Kidney (tissue), 22 donors: ENCODE results near the gene PTPN1. TPM values are rescaled to one million over a fixed set of nuclear protein-coding genes. Genes with fewer than 3 reads are reported as not detected.

Experiments used
- DNase-seq, 5 donors: peaks; one replicate each; pipeline ENCODE4 v3.0.0-alpha.2; 2013 to 2020
- FAIRE-seq: peaks from 2 replicates; lab custom pipeline; 2012; peaks lifted over from hg19 to GRCh38; lab: Jason Lieb, UNC
- H3K27ac ChIP-seq, 2 donors: one replicate each; pipeline ENCODE4 v1.7.0; 2013; ENCODE audit warnings: low read depth in 2 of 2, low read length in 2 of 2, inconsistent platforms in 1 of 2
- H3K27me3 ChIP-seq: one replicate; pipeline ENCODE4 v1.7.1; 2013; ENCODE audit warnings: low read length, inconsistent platforms; ENCODE audit not compliant: control insufficient read depth, insufficient read depth
- H3K36me3 ChIP-seq, 3 donors: one replicate each; pipeline versions ENCODE4 v1.7.0 to v1.7.1; 2013; ENCODE audit warnings: low read length in 3 of 3, control low read depth in 1 of 3, inconsistent platforms in 1 of 3; ENCODE audit not compliant: insufficient read depth in 3 of 3, control insufficient read depth in 2 of 3
- H3K4me1 ChIP-seq, 3 donors: one replicate each; pipeline versions ENCODE4 v1.7.0 to v1.7.1; 2013; ENCODE audit warnings: low read length in 3 of 3, inconsistent platforms in 1 of 3, low read depth in 1 of 3; ENCODE audit not compliant: control insufficient read depth in 2 of 3, insufficient read depth in 2 of 3
- H3K4me3 ChIP-seq, 3 donors: one replicate each; pipeline versions ENCODE4 v1.7.0 to v1.8.1; 2013; ENCODE audit warnings: low read length in 3 of 3, control low read depth in 1 of 3, inconsistent platforms in 1 of 3
- H3K9ac ChIP-seq, 3 donors: one replicate each; pipeline versions ENCODE4 v1.7.0 to v1.7.1; 2013; ENCODE audit warnings: low read length in 3 of 3, control low read depth in 1 of 3, inconsistent platforms in 1 of 3
- H3K9me3 ChIP-seq, 3 donors: one replicate each; pipeline versions ENCODE4 v1.7.0 to v1.7.1; 2013; ENCODE audit warnings: low read length in 3 of 3, control low read depth in 1 of 3, inconsistent platforms in 1 of 3; ENCODE audit not compliant: control insufficient read depth in 2 of 3, insufficient read depth in 1 of 3
- intact Hi-C: fragments of 100-400 bp; cut with DNase I; formaldehyde crosslinking; loops from one replicate; pipeline ENCODE4 v1.11.1; 2022
- long read RNA-seq, 10 donors: library from polyadenylated mRNA in 1 of 10; unstranded in 1 of 10; transcript quantifications; one replicate each; pipeline ENCODE4 v2.0.0 and lab custom pipeline, GENCODE V29; 2021 to 2026
- polyA plus RNA-seq: library from polyadenylated mRNA; stranded (reverse); fragments of 350-450 nt; fragmentation: Illumina TruSeq; extraction: RNeasy Lipid Tissue Mini Kit (QIAGEN cat#74804); gene quantifications from one replicate; pipeline ENCODE4 v1.2.3, GENCODE V29; 2014; ENCODE audit warnings: low read depth, low replicate concordance; ENCODE audit not compliant: insufficient read depth
- total RNA-seq: library from RNA; stranded (reverse); fragmentation: NEBNext Ultra II Directional; extraction: Animal tissue kit (Norgen Biotek cat#: 25700); gene quantifications from one replicate; pipeline ENCODE4 v1.2.1, GENCODE V29; 2021
- TF ChIP-seq, protein P1 (sequence below): IDR thresholded peaks from 3 replicates; pipeline ENCODE4 v1.5.1; 2012; ENCODE audit warnings: mild to moderate bottlenecking, moderate library complexity, borderline replicate concordance; ENCODE audit not compliant: insufficient read depth; ENCODE audit errors: extremely low read depth
- donor health status: control.
- donor health status: control.
- donor health status: control.
- donor health status: control.
- donor health status: control.
- donor health status: DM: yes; HTN: yes; CAD: no.
- donor health status: Normal renal cell carcinoma (clear cell type).

PTPN1 gene
- 80.4 TPM for total RNA-seq
- 29.6 TPM for polyA plus RNA-seq
- long read RNA-seq, donor 1, full-length matches to known transcripts: 3 of 15 reads
- long read RNA-seq, donor 1, partial matches to known transcripts: 12 of 15 reads
- long read RNA-seq, donor 1, other reads (novel, unspliced or antisense): 0 of 15 reads
- long read RNA-seq, donor 2, full-length matches to known transcripts: 2 of 45 reads
- long read RNA-seq, donor 2, partial matches to known transcripts: 43 of 45 reads
- long read RNA-seq, donor 2, other reads (novel, unspliced or antisense): 0 of 45 reads
- long read RNA-seq, donor 3, full-length matches to known transcripts: 1 of 17 reads
- long read RNA-seq, donor 3, partial matches to known transcripts: 16 of 17 reads
- long read RNA-seq, donor 3, other reads (novel, unspliced or antisense): 0 of 17 reads
- long read RNA-seq, donor 4, full-length matches to known transcripts: 1 of 19 reads
- long read RNA-seq, donor 4, partial matches to known transcripts: 18 of 19 reads
- long read RNA-seq, donor 4, other reads (novel, unspliced or antisense): 0 of 19 reads
- long read RNA-seq, donor 5: 0 reads
- long read RNA-seq, donor 6: 0 reads
- long read RNA-seq, donor 7, full-length matches to known transcripts: 3 of 31 reads
- long read RNA-seq, donor 7, partial matches to known transcripts: 21 of 31 reads
- long read RNA-seq, donor 7, other reads (novel, unspliced or antisense): 7 of 31 reads
- long read RNA-seq, donor 8, partial matches to known transcripts: 16 of 16 reads
- long read RNA-seq, donor 8, other reads (novel, unspliced or antisense): 0 of 16 reads
- long read RNA-seq, donor 9, partial matches to known transcripts: 11 of 11 reads
- long read RNA-seq, donor 9, other reads (novel, unspliced or antisense): 0 of 11 reads
- long read RNA-seq, donor 10, partial matches to known transcripts: 23 of 23 reads
- long read RNA-seq, donor 10, other reads (novel, unspliced or antisense): 0 of 23 reads

DNA sequence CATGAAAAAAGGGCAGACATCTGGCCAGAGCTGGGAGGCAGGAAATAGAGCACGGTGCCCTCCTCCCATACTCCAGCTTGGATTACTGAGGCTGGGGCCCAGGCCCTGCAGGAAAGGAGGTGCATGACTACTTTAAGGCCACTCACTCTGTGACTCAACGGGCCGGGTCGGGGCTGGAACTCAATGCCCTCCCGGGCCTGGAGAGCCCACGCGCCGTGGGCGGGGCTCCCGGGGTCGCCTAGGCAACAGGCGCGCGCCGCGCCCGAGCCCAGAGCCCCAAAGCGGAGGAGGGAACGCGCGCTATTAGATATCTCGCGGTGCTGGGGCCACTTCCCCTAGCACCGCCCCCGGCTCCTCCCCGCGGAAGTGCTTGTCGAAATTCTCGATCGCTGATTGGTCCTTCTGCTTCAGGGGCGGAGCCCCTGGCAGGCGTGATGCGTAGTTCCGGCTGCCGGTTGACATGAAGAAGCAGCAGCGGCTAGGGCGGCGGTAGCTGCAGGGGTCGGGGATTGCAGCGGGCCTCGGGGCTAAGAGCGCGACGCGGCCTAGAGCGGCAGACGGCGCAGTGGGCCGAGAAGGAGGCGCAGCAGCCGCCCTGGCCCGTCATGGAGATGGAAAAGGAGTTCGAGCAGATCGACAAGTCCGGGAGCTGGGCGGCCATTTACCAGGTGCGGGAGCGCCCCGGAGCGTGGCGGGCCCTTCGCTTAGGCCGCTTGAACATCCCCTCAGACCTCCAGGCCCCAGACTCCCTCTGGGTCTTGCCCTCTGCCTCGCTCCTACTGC, at the start of gene PTPN1:
TSS of gene PTPN1 (plus strand) at position 461 of the 783 bp plus-strand sequence. CDS start at position 606, 145 bp downstream.
- peak; percentile 99 to 100 (median 99) for DNase-seq
- H3K4me3 ChIP-seq: peak within 1 kb of the TSS; percentile 78 to 89 (median 81)
- peak; percentile 75 for FAIRE-seq
- no peaks in the 10 kb centered on the region for H3K36me3 ChIP-seq
- no peaks in the 10 kb centered on the region for H3K27me3 ChIP-seq
- H3K9me3 ChIP-seq: no peaks in the 10 kb centered on the region
- intact Hi-C loops: no loop called here
- peak within 1 kb of the TSS; percentile 85 to 90 for H3K27ac ChIP-seq
- peak within 1 kb of the TSS; percentile 48 to 97 (median 78) for H3K9ac ChIP-seq
- peaks cover 0 to 28% (median 14%) of the 10 kb centered on the region in 3 donors for H3K4me1 ChIP-seq
- TF ChIP-seq, protein P1, sequence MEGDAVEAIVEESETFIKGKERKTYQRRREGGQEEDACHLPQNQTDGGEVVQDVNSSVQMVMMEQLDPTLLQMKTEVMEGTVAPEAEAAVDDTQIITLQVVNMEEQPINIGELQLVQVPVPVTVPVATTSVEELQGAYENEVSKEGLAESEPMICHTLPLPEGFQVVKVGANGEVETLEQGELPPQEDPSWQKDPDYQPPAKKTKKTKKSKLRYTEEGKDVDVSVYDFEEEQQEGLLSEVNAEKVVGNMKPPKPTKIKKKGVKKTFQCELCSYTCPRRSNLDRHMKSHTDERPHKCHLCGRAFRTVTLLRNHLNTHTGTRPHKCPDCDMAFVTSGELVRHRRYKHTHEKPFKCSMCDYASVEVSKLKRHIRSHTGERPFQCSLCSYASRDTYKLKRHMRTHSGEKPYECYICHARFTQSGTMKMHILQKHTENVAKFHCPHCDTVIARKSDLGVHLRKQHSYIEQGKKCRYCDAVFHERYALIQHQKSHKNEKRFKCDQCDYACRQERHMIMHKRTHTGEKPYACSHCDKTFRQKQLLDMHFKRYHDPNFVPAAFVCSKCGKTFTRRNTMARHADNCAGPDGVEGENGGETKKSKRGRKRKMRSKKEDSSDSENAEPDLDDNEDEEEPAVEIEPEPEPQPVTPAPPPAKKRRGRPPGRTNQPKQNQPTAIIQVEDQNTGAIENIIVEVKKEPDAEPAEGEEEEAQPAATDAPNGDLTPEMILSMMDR: no peak

DNA sequence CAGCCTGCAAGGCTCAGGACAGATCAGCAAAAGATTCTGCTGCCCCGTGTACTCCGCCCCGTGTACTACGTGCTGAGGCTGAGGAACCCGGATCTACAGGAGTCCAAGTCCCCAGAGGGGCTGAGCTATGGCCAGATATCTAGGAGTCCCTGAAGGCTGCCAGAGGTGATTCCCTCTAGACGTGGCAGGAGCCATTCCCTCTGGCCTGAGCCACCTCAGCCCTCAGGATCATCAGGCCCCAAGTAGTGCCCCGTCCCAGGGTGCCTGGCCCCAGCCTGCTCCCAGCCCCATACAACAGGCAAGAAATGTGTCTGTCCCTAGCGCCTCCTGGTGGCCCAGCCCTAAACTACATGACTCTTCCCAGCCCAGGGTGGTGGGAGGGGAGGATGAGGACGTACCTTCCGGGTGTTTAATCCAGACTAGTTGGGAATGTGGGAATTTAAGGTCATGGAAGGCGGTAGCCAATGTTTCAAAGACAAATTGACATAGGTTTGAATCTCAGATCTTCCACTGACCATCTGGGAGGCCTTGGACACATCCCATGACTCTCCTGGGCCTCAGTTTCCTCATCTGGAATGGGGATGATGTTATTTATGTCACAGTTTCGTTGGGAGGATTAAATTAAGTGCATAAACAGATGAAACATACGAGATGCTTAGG, 49.4 kb upstream of the PTPN1 start:
- H3K9ac ChIP-seq: no peak overlapping the region
- no peaks in the 10 kb centered on the region for H3K27me3 ChIP-seq
- intact Hi-C loops: no loop called here
- H3K27ac ChIP-seq: no peak overlapping the region
- peak; percentile 85 to 94 (median 88) for DNase-seq
- no peak for FAIRE-seq
- no peaks in the 10 kb centered on the region for H3K36me3 ChIP-seq
- H3K9me3 ChIP-seq: no peaks in the 10 kb centered on the region
- no peak overlapping the region for H3K4me3 ChIP-seq
- TF ChIP-seq, protein P1: peak; percentile 94
- peaks cover 0 to 2% (median 0%) of the 10 kb centered on the region in 3 donors for H3K4me1 ChIP-seq

DNA sequence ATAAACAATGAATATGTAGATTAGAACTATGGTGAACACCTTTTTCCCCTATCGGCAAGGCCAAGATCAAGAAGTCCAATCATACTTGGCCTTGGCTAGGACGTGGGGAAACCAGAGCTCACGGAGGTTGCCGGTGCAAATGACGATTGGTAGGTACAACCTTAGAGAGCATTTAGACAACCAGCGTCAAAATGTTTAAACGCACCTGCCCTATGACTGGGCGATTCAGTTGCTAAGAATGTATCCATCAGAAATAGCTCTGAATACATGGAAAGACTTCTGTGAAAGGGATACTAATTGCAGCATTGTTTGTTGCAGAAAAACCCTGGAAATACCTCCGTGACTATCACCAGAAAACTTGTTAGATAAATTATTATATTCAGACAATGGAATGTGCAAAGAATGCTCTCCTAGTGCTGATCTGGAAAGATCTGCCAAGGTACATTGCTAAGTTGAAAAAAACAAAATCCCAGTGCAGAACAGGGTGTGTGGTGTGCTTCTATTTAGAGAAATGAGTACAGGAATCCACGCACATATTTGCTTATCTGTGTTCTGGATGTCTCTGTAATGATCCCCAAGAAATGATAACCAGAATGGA, 48.0 kb upstream of the PTPN1 start:
- Histone ChIP-seq H3K4me1 (peaks cover 0 to 2% (median 0%) of the 10 kb centered on the region in 3 donors), H3K9ac (no peak overlapping the region), H3K27me3 (no peaks in the 10 kb centered on the region), H3K4me3 (no peak overlapping the region), H3K27ac (no peak overlapping the region), H3K36me3 (no peaks in the 10 kb centered on the region), H3K9me3 (no peaks in the 10 kb centered on the region)
- DNase-seq (no peak), FAIRE-seq (no peak)
- intact Hi-C loops: no loop called here
- TF ChIP-seq, protein P1: no peak
